Endothelial cell of umbilical vein (primary cell): Measurements from ENCODE around the gene HK1. TPM values are rescaled to one million over a fixed set of nuclear protein-coding genes. Genes with fewer than 3 reads are reported as not detected.

Experiments
- BruUV-seq: library from RNA; stranded (reverse); fragments of 400-500 nt; replicated peaks from 2 replicates; lab custom pipeline; 2021; lab: Mats Ljungman, UMichigan
- CTCF ChIA-PET: fragments of 300-600, 350-600 bp; sonication (Branson Sonifier 250); formaldehyde crosslinking; loops from one replicate; lab custom pipeline; 2021; ENCODE audit warnings: antibody characterized with exemption, inconsistent platforms; lab: Charles Lee
- POLR2A ChIA-PET: fragments of 300-600, 350-600 bp; sonication (Branson Sonifier 250); formaldehyde crosslinking; loops from one replicate; lab custom pipeline; 2021; ENCODE audit warnings: antibody characterized with exemption, inconsistent platforms; lab: Charles Lee
- DNase-seq: peaks from one replicate; pipeline ENCODE4 v3.0.0-alpha.2; 2011; ENCODE audit warnings: low read depth, low spot score
- FAIRE-seq: peaks from 2 replicates; lab custom pipeline; 2011; peaks lifted over from hg19 to GRCh38; lab: Jason Lieb, UNC
- H2AFZ ChIP-seq: 2 replicates; pipeline ENCODE4 v1.6.0; 2012; ENCODE audit warnings: low read depth, low read length, control low read depth, inconsistent platforms
- H3K27ac ChIP-seq: 2 replicates; pipeline ENCODE4 v1.5.1; 2011; ENCODE audit warnings: low read depth, mild to moderate bottlenecking, control low read depth, low read length, moderate library complexity; ENCODE audit not compliant: insufficient read depth
- H3K27me3 ChIP-seq, 2 experiments: 2 replicates each; pipeline versions ENCODE4 v1.6.0 to v1.6.1; 2011; ENCODE audit warnings: low read length in 2 of 2, mixed read lengths in 1 of 2; ENCODE audit not compliant: control insufficient read depth in 2 of 2, insufficient read depth in 2 of 2
- H3K36me3 ChIP-seq, 2 experiments: 2 replicates in 1 of 2; 3 replicates in 1 of 2; pipeline ENCODE4 v1.5.1; 2011; ENCODE audit warnings: low read length in 2 of 2, mild to moderate bottlenecking in 1 of 2, moderate library complexity in 1 of 2; ENCODE audit not compliant: control insufficient read depth in 2 of 2, insufficient read depth in 2 of 2; ENCODE audit errors: extremely low read depth in 1 of 2
- H3K4me1 ChIP-seq: 3 replicates; pipeline ENCODE4 v1.5.1; 2011; ENCODE audit warnings: mild to moderate bottlenecking, low read length; ENCODE audit not compliant: control insufficient read depth, insufficient read depth; ENCODE audit errors: extremely low read depth
- H3K4me2 ChIP-seq: 2 replicates; pipeline ENCODE4 v1.6.1; 2011; ENCODE audit warnings: low read length, control low read depth, mixed read lengths; ENCODE audit not compliant: insufficient read depth
- H3K4me3 ChIP-seq, 3 experiments: fragments of 200-600 bp in 1 of 3; sonication (generic), shearing (Covaris generic) in 1 of 3; replicated peaks in 1 of 3; 2 replicates each; pipeline ENCODE4 v1.5.1; 2011 to 2016; ENCODE audit warnings: control low read depth in 3 of 3, low read length in 3 of 3, mild to moderate bottlenecking in 2 of 3, inconsistent platforms in 1 of 3, low read depth in 1 of 3, moderate library complexity in 1 of 3; ENCODE audit not compliant: insufficient read depth in 1 of 3
- H3K79me2 ChIP-seq: 2 replicates; pipeline ENCODE4 v1.6.0; 2012; ENCODE audit warnings: low read length, inconsistent platforms; ENCODE audit not compliant: control insufficient read depth, insufficient read depth
- H3K9ac ChIP-seq: replicated peaks from 2 replicates; pipeline ENCODE3; 2011; ENCODE audit warnings: low read length, control low read depth; ENCODE audit not compliant: insufficient read depth; ENCODE audit errors: extremely low read depth
- H3K9me1 ChIP-seq: replicated peaks from 3 replicates; pipeline ENCODE4 v1.6.0; 2011; ENCODE audit warnings: mild to moderate bottlenecking, low read length; ENCODE audit not compliant: control insufficient read depth, insufficient read depth; ENCODE audit errors: extremely low read depth
- H3K9me3 ChIP-seq: replicated peaks from 2 replicates; pipeline ENCODE4 v1.5.1; 2012; ENCODE audit warnings: low read length, inconsistent platforms; ENCODE audit not compliant: control insufficient read depth, insufficient read depth
- H4K20me1 ChIP-seq: replicated peaks from 2 replicates; pipeline ENCODE3; 2011; ENCODE audit warnings: mild to moderate bottlenecking, low read length; ENCODE audit not compliant: control insufficient read depth, insufficient read depth; ENCODE audit errors: extremely low read depth
- EZH2 ChIP-seq: IDR thresholded peaks from 2 replicates; pipeline ENCODE4 v1.6.1; 2012; ENCODE audit warnings: borderline replicate concordance, low read depth, mild to moderate bottlenecking, moderate library complexity, low read length, inconsistent platforms; ENCODE audit not compliant: severe bottlenecking
- FOS ChIP-seq: IDR thresholded peaks from 2 replicates; pipeline ENCODE4 v1.6.1; 2011; ENCODE audit warnings: mild to moderate bottlenecking, low read length, moderate library complexity, borderline replicate concordance; ENCODE audit not compliant: insufficient read depth
- GATA2 ChIP-seq: IDR thresholded peaks from 2 replicates; pipeline ENCODE4 v1.7.0; 2011; ENCODE audit warnings: low read depth, mild to moderate bottlenecking, moderate library complexity, mixed read lengths, low read length; ENCODE audit not compliant: insufficient read length, insufficient read depth
- JUN ChIP-seq: IDR thresholded peaks from 2 replicates; pipeline ENCODE4 v1.6.1; 2011; ENCODE audit warnings: borderline replicate concordance, low read depth; ENCODE audit not compliant: insufficient read length, insufficient read depth
- MAX ChIP-seq: IDR thresholded peaks from 2 replicates; pipeline ENCODE4 v1.6.1; 2011; ENCODE audit not compliant: insufficient read depth, insufficient read length
- MYC ChIP-seq: IDR thresholded peaks from one replicate; pipeline ENCODE4 v1.6.1; 2011; ENCODE audit warnings: mild to moderate bottlenecking, low read depth, low read length
- POLR2A ChIP-seq: IDR thresholded peaks from 2 replicates; pipeline ENCODE4 v1.6.1; 2012; ENCODE audit warnings: low read depth, mild to moderate bottlenecking, control low read depth, low read length
- POLR2AphosphoS5 ChIP-seq: IDR thresholded peaks from 2 replicates; pipeline ENCODE4 v1.6.1; 2012; ENCODE audit warnings: low read depth, mild to moderate bottlenecking, control low read depth, low read length, moderate library complexity; ENCODE audit not compliant: insufficient read depth
- dilution Hi-C: fragments of 300-500 bp; cut with MboI; formaldehyde crosslinking; loops from one replicate; pipeline ENCODE4 v1.15.0; 2019; ENCODE audit warnings: low sequenced_read_pairs; ENCODE audit not compliant: extremely low pct_ligation_motif_present
- intact Hi-C: fragments of 100-400 bp; cut with micrococcal nuclease; formaldehyde crosslinking; loops from one replicate; pipeline ENCODE4 v1.10.0; 2022
- polyA plus RNA-seq, 4 experiments: library from polyadenylated mRNA; depleted of rRNA in 3 of 4; stranded (reverse) in 3 of 4; unstranded in 1 of 4; fragments of >200 nt; gene quantifications; 2 replicates each; pipeline versions ENCODE4 v1.2.1 to v1.2.3, GENCODE V29; 2011 to 2012; ENCODE audit warnings: missing spikeins in 1 of 4
- total RNA-seq: library from RNA; stranded (reverse); gene quantifications from 2 replicates; pipeline ENCODE4 v1.2.3, GENCODE V29; 2021
- TF ChIP-seq, protein P1 (sequence below), 2 donors: IDR thresholded peaks; 1 replicate in 1 of 2; 2 replicates in 1 of 2; pipeline ENCODE4 v1.5.1; 2011; ENCODE audit warnings: low read length in 2 of 2, mild to moderate bottlenecking in 2 of 2, moderate library complexity in 2 of 2, control low read depth in 1 of 2, inconsistent platforms in 1 of 2, low read depth in 1 of 2; ENCODE audit not compliant: insufficient read depth in 1 of 2; ENCODE audit errors: extremely low read depth in 1 of 2

Gene HK1
- total and polyA plus RNA-seq, 2 donors (not counting 3 experiments of a cell fraction or from before 2014, with no cell fraction given), result 50.8 to 121 TPM

DNA sequence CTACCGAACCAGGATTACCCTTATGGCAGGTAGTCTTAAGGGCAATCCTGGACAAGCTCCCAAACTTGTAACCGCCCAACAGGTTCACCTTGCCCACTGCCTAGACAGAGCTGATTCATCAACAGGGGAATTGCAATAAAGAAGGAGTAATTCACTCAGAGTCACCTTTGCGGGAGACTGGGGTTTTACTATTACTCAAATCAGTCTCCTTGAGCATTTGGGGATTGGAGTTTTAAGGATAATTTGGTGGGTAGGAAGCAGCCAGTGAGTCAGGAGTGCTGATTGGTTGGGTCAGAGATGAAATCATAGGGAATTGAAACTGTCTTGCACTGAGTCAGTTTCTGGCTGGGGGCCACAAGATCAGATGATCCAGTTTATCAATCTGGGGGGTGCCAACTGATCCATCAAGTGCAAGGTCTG, 25.3 kb downstream of the HK1 start:
- CTCF ChIA-PET, result no interaction called here

GRCh38 chr10:69306421-69306820, 28.1 kb downstream of the HK1 start:
- Histone ChIP-seq H3K27me3 (no peaks in the 10 kb centered on the region), H4K20me1 (no peaks in the 10 kb centered on the region), H3K36me3 (no peaks in the 10 kb centered on the region), H3K4me1 (no peaks in the 10 kb centered on the region), H3K79me2 (no peaks in the 10 kb centered on the region), H3K9ac (no peak overlapping the region), H3K9me3 (no peaks in the 10 kb centered on the region), H3K4me3 (no peak overlapping the region), H3K27ac (no peak overlapping the region), H3K9me1 (no peaks in the 10 kb centered on the region), H2AFZ (no peak overlapping the region), H3K4me2 (no peak overlapping the region)
- no TSS peak for BruUV-seq
- ChIA-PET POLR2A (no interaction called here), CTCF (interaction anchor here (1.0 to 1.1 kb wide), 2 partner anchors 33 to 86 kb away, joined by 3 read pairs; no protein-coding TSS in a partner anchor)
- FAIRE-seq (no peak), DNase-seq (no peak)
- intact Hi-C loops, result no loop called here
- dilution Hi-C loops, result no loop called here
- TF ChIP-seq GATA2 (no peak), EZH2 (no peak), POLR2A (no peak), MAX (no peak), POLR2AphosphoS5 (no peak), JUN (no peak), FOS (no peak), MYC (no peak)
- TF ChIP-seq, protein P1, sequence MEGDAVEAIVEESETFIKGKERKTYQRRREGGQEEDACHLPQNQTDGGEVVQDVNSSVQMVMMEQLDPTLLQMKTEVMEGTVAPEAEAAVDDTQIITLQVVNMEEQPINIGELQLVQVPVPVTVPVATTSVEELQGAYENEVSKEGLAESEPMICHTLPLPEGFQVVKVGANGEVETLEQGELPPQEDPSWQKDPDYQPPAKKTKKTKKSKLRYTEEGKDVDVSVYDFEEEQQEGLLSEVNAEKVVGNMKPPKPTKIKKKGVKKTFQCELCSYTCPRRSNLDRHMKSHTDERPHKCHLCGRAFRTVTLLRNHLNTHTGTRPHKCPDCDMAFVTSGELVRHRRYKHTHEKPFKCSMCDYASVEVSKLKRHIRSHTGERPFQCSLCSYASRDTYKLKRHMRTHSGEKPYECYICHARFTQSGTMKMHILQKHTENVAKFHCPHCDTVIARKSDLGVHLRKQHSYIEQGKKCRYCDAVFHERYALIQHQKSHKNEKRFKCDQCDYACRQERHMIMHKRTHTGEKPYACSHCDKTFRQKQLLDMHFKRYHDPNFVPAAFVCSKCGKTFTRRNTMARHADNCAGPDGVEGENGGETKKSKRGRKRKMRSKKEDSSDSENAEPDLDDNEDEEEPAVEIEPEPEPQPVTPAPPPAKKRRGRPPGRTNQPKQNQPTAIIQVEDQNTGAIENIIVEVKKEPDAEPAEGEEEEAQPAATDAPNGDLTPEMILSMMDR (IDR thresholded peaks at IDR 0.05; ENCODE audit: extremely low read depth in 1 of 2, insufficient read depth in 1 of 2, low read depth in 1 of 2, low read length in 2 of 2), result no peak

More for the DNA sequence above, 25.3 kb downstream of the HK1 start:
- H3K36me3 ChIP-seq, result no peaks in the 10 kb centered on the region
- H3K4me2 ChIP-seq, result no peak overlapping the region
- H3K4me1 ChIP-seq, result no peaks in the 10 kb centered on the region
- no peak overlapping the region for H3K27ac ChIP-seq
- H3K9me3 ChIP-seq, result no peaks in the 10 kb centered on the region
- H3K9ac ChIP-seq, result no peak overlapping the region
- FAIRE-seq, result peak; percentile 58
- H3K27me3 ChIP-seq, result no peaks in the 10 kb centered on the region
- POLR2A ChIA-PET, result no interaction called here
- no peak for DNase-seq
- no peak overlapping the region for H2AFZ ChIP-seq
- dilution Hi-C loops (no loop called here), intact Hi-C loops (no loop called here)
- no peaks in the 10 kb centered on the region for H4K20me1 ChIP-seq
- H3K9me1 ChIP-seq, result no peaks in the 10 kb centered on the region
- no peaks in the 10 kb centered on the region for H3K79me2 ChIP-seq
- TF ChIP-seq EZH2 (no peak), MYC (no peak), GATA2 (no peak), POLR2A (no peak), POLR2AphosphoS5 (no peak)
- TF ChIP-seq, protein P1 (IDR thresholded peaks at IDR 0.05; ENCODE audit: extremely low read depth in 1 of 2, insufficient read depth in 1 of 2, low read depth in 1 of 2, low read length in 2 of 2), result no peak
- BruUV-seq, result no TSS peak
- H3K4me3 ChIP-seq, result no peak overlapping the region
